ENCODE measurements around the gene BCAP31.

BCAP31 gene

GRCh38 chrX:153772316-153773217 is 48.4 kb upstream of the BCAP31 start:
- TF ChIP-seq BACH2 (CRISPR knock-in tag; IDR thresholded peaks at IDR 0.05; ENCODE audit: borderline replicate concordance) (no peak), ARNTL (CRISPR knock-in tag; IDR thresholded peaks at IDR 0.05; ENCODE audit: borderline replicate concordance, low read depth) (no peak), ZFP3 (CRISPR knock-in tag; IDR thresholded peaks at IDR 0.05) (no peak), PATZ1 (CRISPR knock-in tag; IDR thresholded peaks at IDR 0.05; ENCODE audit: borderline replicate concordance) (no peak), ESRRG (CRISPR knock-in tag; IDR thresholded peaks at IDR 0.05) (no peak)
- no peak for ATAC-seq

- TF ChIP-seq ZNF8 (CRISPR knock-in tag; IDR thresholded peaks at IDR 0.05), result no peak
- no peak for TF ChIP-seq BACH2 (CRISPR knock-in tag; IDR thresholded peaks at IDR 0.05; ENCODE audit: borderline replicate concordance)
- no peak for TF ChIP-seq ZC3H10 (CRISPR knock-in tag; IDR thresholded peaks at IDR 0.05)
- TF ChIP-seq CSDC2 (CRISPR knock-in tag; IDR thresholded peaks at IDR 0.05), result no peak
- no peak for TF ChIP-seq TOX (CRISPR knock-in tag; IDR thresholded peaks at IDR 0.05; ENCODE audit: borderline replicate concordance)
- ATAC-seq, result no peak
Observed at GRCh38 chrX:153771415-153772315, 47.5 kb upstream of the BCAP31 start.

- TF ChIP-seq CSDC2 (CRISPR knock-in tag; IDR thresholded peaks at IDR 0.05) (no peak), ZNF565 (CRISPR knock-in tag; conservative IDR thresholded peaks at IDR 0.05; ENCODE audit: low read depth) (no peak), ZFP3 (CRISPR knock-in tag; IDR thresholded peaks at IDR 0.05) (no peak), ZC3H10 (CRISPR knock-in tag; IDR thresholded peaks at IDR 0.05) (no peak), GLIS3 (CRISPR knock-in tag; IDR thresholded peaks at IDR 0.05) (no peak), TCF4 (CRISPR knock-in tag; IDR thresholded peaks at IDR 0.05; ENCODE audit: borderline replicate concordance) (no peak), TSHZ2 (CRISPR knock-in tag; IDR thresholded peaks at IDR 0.05) (no peak)
- no peak for ATAC-seq
Observed at GRCh38 chrX:153770601-153771414, 46.6 kb upstream of the BCAP31 start.

- TF ChIP-seq PPARA (CRISPR knock-in tag; IDR thresholded peaks at IDR 0.05; ENCODE audit: borderline replicate concordance), result no peak
- TF ChIP-seq RARB (CRISPR knock-in tag; IDR thresholded peaks at IDR 0.05), result no peak
- no peak for TF ChIP-seq CREB5 (CRISPR knock-in tag; IDR thresholded peaks at IDR 0.05; ENCODE audit: low read depth)
- no peak for TF ChIP-seq CSDC2 (CRISPR knock-in tag; IDR thresholded peaks at IDR 0.05)
- no peak for TF ChIP-seq GLIS3 (CRISPR knock-in tag; IDR thresholded peaks at IDR 0.05)
- TF ChIP-seq ISL1 (CRISPR knock-in tag; IDR thresholded peaks at IDR 0.05), result no peak
- TF ChIP-seq ZFP3 (CRISPR knock-in tag; IDR thresholded peaks at IDR 0.05), result no peak
- no peak for TF ChIP-seq TOX (CRISPR knock-in tag; IDR thresholded peaks at IDR 0.05; ENCODE audit: borderline replicate concordance)
- TF ChIP-seq BACH2 (CRISPR knock-in tag; IDR thresholded peaks at IDR 0.05; ENCODE audit: borderline replicate concordance), result no peak
- TF ChIP-seq ZC3H10 (CRISPR knock-in tag; IDR thresholded peaks at IDR 0.05), result no peak
- no peak for TF ChIP-seq ARNTL (CRISPR knock-in tag; IDR thresholded peaks at IDR 0.05; ENCODE audit: borderline replicate concordance, low read depth)
- TF ChIP-seq ZNF70 (CRISPR knock-in tag; IDR thresholded peaks at IDR 0.05), result no peak
- TF ChIP-seq ZFP30 (CRISPR knock-in tag; IDR thresholded peaks at IDR 0.05), result no peak
- TF ChIP-seq ZNF565 (CRISPR knock-in tag; conservative IDR thresholded peaks at IDR 0.05; ENCODE audit: low read depth), result no peak
- no peak for TF ChIP-seq TCF4 (CRISPR knock-in tag; IDR thresholded peaks at IDR 0.05; ENCODE audit: borderline replicate concordance)
- no peak for TF ChIP-seq SNAI2 (CRISPR knock-in tag; IDR thresholded peaks at IDR 0.05)
- no peak for TF ChIP-seq ZNF8 (CRISPR knock-in tag; IDR thresholded peaks at IDR 0.05)
- TF ChIP-seq PATZ1 (CRISPR knock-in tag; IDR thresholded peaks at IDR 0.05; ENCODE audit: borderline replicate concordance), result no peak
- no peak for ATAC-seq
Observed at GRCh38 chrX:153769865-153770600, 45.8 kb upstream of the BCAP31 start.
